Mesothelial cell of epicardium (in vitro differentiated cells): ENCODE data around the gene HDAC11. TPM values are rescaled to one million over a fixed set of nuclear protein-coding genes. Genes with fewer than 3 reads are reported as not detected.

Source experiments
- DNase-seq, 2 experiments: peaks; one replicate each; pipeline ENCODE4 v3.0.0; 2021; ENCODE audit warnings: low spot score in 2 of 2; ENCODE audit not compliant: unreplicated experiment in 2 of 2
- H3K27ac Mint-ChIP-seq: 2 replicates; pipeline ENCODE4 v1.8.0; 2021; ENCODE audit warnings: mixed read lengths
- H3K27me3 Mint-ChIP-seq: 2 replicates; pipeline ENCODE4 v1.8.0; 2021; ENCODE audit warnings: low read depth, mixed read lengths
- H3K36me3 Mint-ChIP-seq: 2 replicates; pipeline ENCODE4 v1.8.0; 2021; ENCODE audit warnings: mixed read lengths
- H3K4me1 Mint-ChIP-seq: 2 replicates; pipeline ENCODE4 v1.8.0; 2021; ENCODE audit warnings: mixed read lengths
- H3K4me3 Mint-ChIP-seq: 2 replicates; pipeline ENCODE4 v1.8.0; 2021; ENCODE audit warnings: mild to moderate bottlenecking, moderate library complexity, mixed read lengths
- H3K9me3 Mint-ChIP-seq: 2 replicates; pipeline ENCODE4 v1.8.0; 2021; ENCODE audit warnings: mixed read lengths
- total RNA-seq: library from RNA; stranded (reverse); gene quantifications from 3 replicates; pipeline ENCODE4 v1.2.1, GENCODE V29; 2021
- TF ChIP-seq, protein P1 (sequence below): fragments of 200-600 bp; sonication (generic); IDR thresholded peaks from one replicate; pipeline ENCODE4 v1.5.0; 2021; ENCODE audit warnings: antibody characterized with exemption; ENCODE audit not compliant: unreplicated experiment

Gene HDAC11
- total RNA-seq, 1 donor from 2014 or later: 16.4 TPM

- no peak for DNase-seq
- H3K4me3 Mint-ChIP-seq: no peak overlapping the region
- H3K4me1 Mint-ChIP-seq: peaks cover 20% of the 10 kb centered on the region
- H3K27ac Mint-ChIP-seq: no peak overlapping the region
- H3K27me3 Mint-ChIP-seq: no peaks in the 10 kb centered on the region
- TF ChIP-seq, protein P1, sequence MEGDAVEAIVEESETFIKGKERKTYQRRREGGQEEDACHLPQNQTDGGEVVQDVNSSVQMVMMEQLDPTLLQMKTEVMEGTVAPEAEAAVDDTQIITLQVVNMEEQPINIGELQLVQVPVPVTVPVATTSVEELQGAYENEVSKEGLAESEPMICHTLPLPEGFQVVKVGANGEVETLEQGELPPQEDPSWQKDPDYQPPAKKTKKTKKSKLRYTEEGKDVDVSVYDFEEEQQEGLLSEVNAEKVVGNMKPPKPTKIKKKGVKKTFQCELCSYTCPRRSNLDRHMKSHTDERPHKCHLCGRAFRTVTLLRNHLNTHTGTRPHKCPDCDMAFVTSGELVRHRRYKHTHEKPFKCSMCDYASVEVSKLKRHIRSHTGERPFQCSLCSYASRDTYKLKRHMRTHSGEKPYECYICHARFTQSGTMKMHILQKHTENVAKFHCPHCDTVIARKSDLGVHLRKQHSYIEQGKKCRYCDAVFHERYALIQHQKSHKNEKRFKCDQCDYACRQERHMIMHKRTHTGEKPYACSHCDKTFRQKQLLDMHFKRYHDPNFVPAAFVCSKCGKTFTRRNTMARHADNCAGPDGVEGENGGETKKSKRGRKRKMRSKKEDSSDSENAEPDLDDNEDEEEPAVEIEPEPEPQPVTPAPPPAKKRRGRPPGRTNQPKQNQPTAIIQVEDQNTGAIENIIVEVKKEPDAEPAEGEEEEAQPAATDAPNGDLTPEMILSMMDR: no peak
- H3K9me3 Mint-ChIP-seq: no peaks in the 10 kb centered on the region
- H3K36me3 Mint-ChIP-seq: no peaks in the 10 kb centered on the region
These were observed 6.1 kb upstream of the HDAC11 start for GRCh38 chr3:13474021-13474420.

DNA sequence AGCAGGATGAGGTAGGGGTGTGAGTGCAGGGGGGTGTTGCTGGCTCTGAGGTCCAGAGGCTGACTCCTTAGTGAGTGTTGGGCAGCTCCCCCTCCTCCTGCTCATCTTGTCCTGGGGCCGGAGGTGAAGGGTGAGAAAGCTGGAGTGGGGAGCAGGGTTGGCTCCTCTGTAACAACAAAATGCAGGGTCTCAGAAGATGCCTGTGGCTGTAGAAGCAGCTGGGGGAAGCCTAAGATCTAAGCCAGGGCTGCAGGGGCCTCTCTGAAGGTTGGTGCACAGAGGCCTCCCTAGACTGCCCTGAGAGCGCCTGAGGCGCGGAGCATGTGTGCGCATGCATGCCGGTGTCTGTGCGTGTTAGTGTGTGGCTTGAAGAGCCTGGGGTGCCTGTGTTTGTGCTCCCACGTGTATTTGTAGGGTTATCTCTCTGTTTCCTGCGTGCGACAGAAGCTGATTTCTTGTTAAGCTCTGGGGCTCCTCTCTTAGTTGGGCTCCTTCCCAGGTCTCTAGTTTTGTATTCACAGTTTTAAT, 5.3 kb upstream of the HDAC11 start:
- no peaks in the 10 kb centered on the region for H3K36me3 Mint-ChIP-seq
- H3K27me3 Mint-ChIP-seq: no peaks in the 10 kb centered on the region
- H3K4me3 Mint-ChIP-seq: no peak overlapping the region
- peaks cover 22% of the 10 kb centered on the region for H3K4me1 Mint-ChIP-seq
- TF ChIP-seq, protein P1: no peak
- H3K9me3 Mint-ChIP-seq: no peaks in the 10 kb centered on the region
- H3K27ac Mint-ChIP-seq: no peak overlapping the region
- no peak for DNase-seq

DNA sequence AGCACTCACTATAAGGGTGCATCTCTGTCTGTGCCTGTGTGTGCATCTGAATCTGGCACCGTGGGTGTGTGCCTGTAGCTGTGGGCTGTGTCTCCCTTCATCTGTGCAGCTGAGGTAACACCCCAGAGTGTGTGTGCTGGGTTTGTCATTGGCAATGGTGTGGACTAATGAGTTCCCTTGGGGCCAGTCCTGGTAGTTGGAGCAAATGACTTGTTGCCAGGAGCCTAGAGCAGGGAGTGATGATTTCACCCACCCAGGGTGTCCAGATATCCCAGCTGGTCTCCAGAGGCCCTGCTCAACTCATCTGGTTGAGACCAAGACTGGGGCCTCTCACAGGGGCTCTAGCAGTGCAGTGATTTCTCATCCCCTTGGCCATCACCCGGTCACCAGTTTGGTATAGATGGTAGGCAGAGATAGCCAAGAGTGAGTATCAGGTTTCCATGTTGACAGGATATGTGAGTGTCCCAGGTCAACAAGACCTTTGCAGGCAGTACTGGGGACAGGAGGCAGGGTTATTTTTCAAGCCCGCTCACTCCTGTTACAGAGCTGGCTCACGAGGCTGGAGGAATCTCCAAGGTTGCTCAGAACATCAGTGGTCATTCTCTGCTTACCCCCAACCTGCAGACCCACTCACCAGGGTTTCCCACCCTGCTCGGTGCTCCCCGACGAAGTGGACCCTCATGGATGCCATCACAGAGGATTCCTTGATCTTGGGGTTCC, 4.1 kb upstream of the HDAC11 start:
- no peaks in the 10 kb centered on the region for H3K9me3 Mint-ChIP-seq
- H3K27ac Mint-ChIP-seq: no peak overlapping the region
- TF ChIP-seq, protein P1: no peak
- H3K4me1 Mint-ChIP-seq: peaks cover 27% of the 10 kb centered on the region
- no peaks in the 10 kb centered on the region for H3K27me3 Mint-ChIP-seq
- no peak overlapping the region for H3K4me3 Mint-ChIP-seq
- H3K36me3 Mint-ChIP-seq: no peaks in the 10 kb centered on the region
- no peak for DNase-seq

GRCh38 chr3:13477943-13478342, 2.2 kb upstream of the HDAC11 start:
- H3K4me1 Mint-ChIP-seq: peaks cover 39% of the 10 kb centered on the region
- no peaks in the 10 kb centered on the region for H3K9me3 Mint-ChIP-seq
- H3K4me3 Mint-ChIP-seq: peak overlapping the region; percentile 29

DNA sequence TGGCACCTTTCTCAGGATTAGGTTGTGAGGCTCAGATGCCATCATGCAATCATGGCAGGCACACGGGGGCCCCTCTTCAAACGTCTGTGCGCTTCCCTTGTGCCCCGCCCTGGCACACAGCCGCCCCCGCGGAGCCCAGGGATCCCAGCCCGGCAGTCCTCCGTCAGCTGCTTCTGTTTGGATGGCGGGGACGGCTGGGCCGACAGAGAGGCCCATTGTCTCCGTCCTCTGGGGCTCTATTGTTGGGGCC, 849 bp upstream of the HDAC11 start:
- H3K27me3 Mint-ChIP-seq: no peaks in the 10 kb centered on the region

More at GRCh38 chr3:13477943-13478342, 2.2 kb upstream of the HDAC11 start:
- Mint-ChIP-seq H3K27ac (peak overlapping the region; percentile 15), H3K36me3 (peaks cover 3% of the 10 kb centered on the region), H3K27me3 (no peaks in the 10 kb centered on the region)
- DNase-seq: no peak
- TF ChIP-seq, protein P1: no peak

More for the DNA sequence above, 849 bp upstream of the HDAC11 start:
- no peak for DNase-seq
- no peaks in the 10 kb centered on the region for H3K9me3 Mint-ChIP-seq
- peak overlapping the region; percentile 90 for H3K27ac Mint-ChIP-seq
- TF ChIP-seq, protein P1: no peak
- peaks cover 4% of the 10 kb centered on the region for H3K36me3 Mint-ChIP-seq
- peaks cover 50% of the 10 kb centered on the region for H3K4me1 Mint-ChIP-seq
- H3K4me3 Mint-ChIP-seq: peak overlapping the region; percentile 86
